Uterus (tissue), 4 donors: ENCODE data around the gene STON1. TPM values are rescaled to one million over a fixed set of nuclear protein-coding genes. Genes with fewer than 3 reads are reported as not detected.
"Not testable (repeated sequence)": the region's sequence is repeated elsewhere in the genome, so short reads cannot be mapped to it uniquely, and the experiment has no call there.

Source experiments
- DNase-seq, 2 donors: peaks; one replicate each; pipeline ENCODE4 v3.0.0-alpha.2; 2019 to 2020
- H3K27ac ChIP-seq, 2 donors: fragments of 200-600 bp; sonication (generic); 1 replicate in 1 of 2; 2 replicates in 1 of 2; pipeline ENCODE4 v1.5.1; 2016 to 2018
- H3K27me3 ChIP-seq, 2 donors: fragments of 200-600 bp; sonication (generic); one replicate each; pipeline ENCODE4 v1.5.1; 2018 to 2019; ENCODE audit warnings: control low read depth in 1 of 2
- H3K36me3 ChIP-seq, 2 donors: fragments of 200-600 bp; sonication (generic); one replicate each; pipeline ENCODE4 v1.5.1; 2019; ENCODE audit warnings: control low read depth in 1 of 2
- H3K4me1 ChIP-seq, 2 donors: fragments of 200-600 bp; sonication (generic); one replicate each; pipeline ENCODE4 v1.5.1; 2018 to 2019; ENCODE audit warnings: control low read depth in 1 of 2
- H3K4me3 ChIP-seq, 2 donors: fragments of 200-600 bp; sonication (generic); 1 replicate in 1 of 2; 2 replicates in 1 of 2; pipeline ENCODE4 v1.5.1; 2018 to 2019; ENCODE audit warnings: mild to moderate bottlenecking in 1 of 2
- H3K9me3 ChIP-seq, 2 donors: fragments of 200-600 bp; sonication (generic); one replicate each; pipeline ENCODE4 v1.5.1; 2019; ENCODE audit warnings: control low read depth in 1 of 2
- CTCF ChIP-seq, 4 experiments: fragments of 200-600 bp in 2 of 4; fragments of 450-650 bp in 2 of 4; sonication (generic) in 2 of 4; IDR thresholded peaks; one replicate each; pipeline ENCODE4 v1.5.1; 2016 to 2019; ENCODE audit warnings: antibody characterized with exemption in 4 of 4, mild to moderate bottlenecking in 2 of 4, moderate library complexity in 1 of 4
- POLR2A ChIP-seq, 2 donors: fragments of 450-650 bp; IDR thresholded peaks; one replicate each; pipeline ENCODE4 v1.6.1; 2016; ENCODE audit warnings: antibody characterized with exemption in 2 of 2, mild to moderate bottlenecking in 1 of 2, moderate library complexity in 1 of 2
- intact Hi-C: fragments of 100-400 bp; cut with DNase I; formaldehyde crosslinking; loops from one replicate; pipeline ENCODE4 v1.15.1; 2023; ENCODE audit warnings: low total_unique reads
- total RNA-seq, 4 donors: library from RNA; depleted of rRNA in 3 of 4; stranded (reverse); fragments of >200 nt in 3 of 4; gene quantifications; one replicate each; pipeline versions ENCODE4 v1.1.0 to v1.2.4, GENCODE V29; 2014 to 2023
- donor health status: DM: yes; HTN: yes; CAD: no.

Gene STON1
- total RNA-seq, 4 donors from 2014 or later = 55.6 to 75.3 (median 65.8) TPM

- intact Hi-C loops = no loop called here
- no peaks in the 10 kb centered on the region for H3K4me1 ChIP-seq
- DNase-seq = no peak
- H3K4me3 ChIP-seq = no peak overlapping the region
- TF ChIP-seq POLR2A (IDR thresholded peaks at IDR 0.05) = no peak
- no peak for TF ChIP-seq CTCF (IDR thresholded peaks at IDR 0.05)
- H3K36me3 ChIP-seq = no peaks in the 10 kb centered on the region
- H3K27me3 ChIP-seq = no peaks in the 10 kb centered on the region
- H3K27ac ChIP-seq = no peak overlapping the region
- H3K9me3 ChIP-seq = no peaks in the 10 kb centered on the region
Measured at GRCh38 chr2:48620604-48621003, 90.7 kb downstream of the STON1 start.

- DNase-seq, H3K27me3 ChIP-seq, H3K4me1 ChIP-seq, H3K9me3 ChIP-seq, intact Hi-C loops, H3K4me3 ChIP-seq, H3K36me3 ChIP-seq, H3K27ac ChIP-seq: not testable (repeated sequence)
Measured at GRCh38 chr2:48622691-48623090, 92.7 kb downstream of the STON1 start.

GRCh38 chr2:48624696-48625095, 94.7 kb downstream of the STON1 start:
- TF ChIP-seq CTCF (IDR thresholded peaks at IDR 0.05) = no peak
- no peak for TF ChIP-seq POLR2A (IDR thresholded peaks at IDR 0.05)
- intact Hi-C loops = no loop called here
- H3K4me1 ChIP-seq = no peaks in the 10 kb centered on the region
- no peak overlapping the region for H3K27ac ChIP-seq
- no peak for DNase-seq
- H3K27me3 ChIP-seq = no peaks in the 10 kb centered on the region
- H3K36me3 ChIP-seq = no peaks in the 10 kb centered on the region
- H3K4me3 ChIP-seq = no peak overlapping the region
- no peaks in the 10 kb centered on the region for H3K9me3 ChIP-seq

- Histone ChIP-seq H3K36me3 (no peaks in the 10 kb centered on the region), H3K4me1 (no peaks in the 10 kb centered on the region), H3K4me3 (no peak overlapping the region), H3K9me3 (no peaks in the 10 kb centered on the region), H3K27me3 (no peaks in the 10 kb centered on the region), H3K27ac (no peak overlapping the region)
- no peak for TF ChIP-seq CTCF (IDR thresholded peaks at IDR 0.05)
- no peak for TF ChIP-seq POLR2A (IDR thresholded peaks at IDR 0.05)
- no peak for DNase-seq
- intact Hi-C loops = no loop called here
Measured at GRCh38 chr2:48626047-48626446, 96.1 kb downstream of the STON1 start.

- H3K4me3 ChIP-seq = no peak overlapping the region
- H3K4me1 ChIP-seq = no peaks in the 10 kb centered on the region
- TF ChIP-seq CTCF (IDR thresholded peaks at IDR 0.05) = no peak
- TF ChIP-seq POLR2A (IDR thresholded peaks at IDR 0.05) = no peak
- no peaks in the 10 kb centered on the region for H3K36me3 ChIP-seq
- no peaks in the 10 kb centered on the region for H3K9me3 ChIP-seq
- DNase-seq = no peak
- H3K27ac ChIP-seq = no peak overlapping the region
- intact Hi-C loops = no loop called here
- H3K27me3 ChIP-seq = no peaks in the 10 kb centered on the region
Measured at GRCh38 chr2:48633143-48633542, 103.2 kb downstream of the STON1 start.

- no peak overlapping the region for H3K27ac ChIP-seq
- H3K4me3 ChIP-seq = no peak overlapping the region
- intact Hi-C loops = no loop called here
- no peak for DNase-seq
- TF ChIP-seq POLR2A (IDR thresholded peaks at IDR 0.05) (no peak), CTCF (IDR thresholded peaks at IDR 0.05) (no peak)
- H3K9me3 ChIP-seq = no peaks in the 10 kb centered on the region
- H3K27me3 ChIP-seq = no peaks in the 10 kb centered on the region
- H3K4me1 ChIP-seq = no peaks in the 10 kb centered on the region
- H3K36me3 ChIP-seq = no peaks in the 10 kb centered on the region
Measured at GRCh38 chr2:48635786-48636185, 105.8 kb downstream of the STON1 start.
